ENCODE data around the gene JAK3. TPM values are rescaled to one million over a fixed set of nuclear protein-coding genes. Genes with fewer than 3 reads are reported as not detected.

The JAK3 gene
- total RNA-seq, 1 donor from 2014 or later: 186 TPM

- intact Hi-C loops (cut with micrococcal nuclease): no loop called here
Measured at GRCh38 chr19:17866312-17866963, 18.7 kb upstream of the JAK3 start.

- intact Hi-C loops (cut with micrococcal nuclease): no loop called here
Measured at GRCh38 chr19:17865364-17866311, 17.9 kb upstream of the JAK3 start.

GRCh38 chr19:17863520-17864182, 15.9 kb upstream of the JAK3 start:
- intact Hi-C loops (cut with micrococcal nuclease): no loop called here

- intact Hi-C loops (cut with micrococcal nuclease): no loop called here
Measured at GRCh38 chr19:17862711-17863519, 15.1 kb upstream of the JAK3 start.

- intact Hi-C loops (cut with micrococcal nuclease): no loop called here
Measured at GRCh38 chr19:17861542-17862402, 14.0 kb upstream of the JAK3 start.

- intact Hi-C loops (cut with micrococcal nuclease): no loop called here
Measured at GRCh38 chr19:17860993-17861360, 13.2 kb upstream of the JAK3 start.

GRCh38 chr19:17860331-17860992, 12.7 kb upstream of the JAK3 start:
- intact Hi-C loops (cut with micrococcal nuclease): no loop called here

GRCh38 chr19:17859533-17860330, 11.9 kb upstream of the JAK3 start, which contains the start of gene RPL18A:
TSS of gene RPL18A (plus strand) at chr19:17859910. CDS start at chr19:17859957, 47 bp downstream.
- intact Hi-C loops (cut with micrococcal nuclease): loop anchor here (1.0 to 5.0 kb wide), 5 partner anchors 11 to 347 kb away; partner anchors contain the start of gene PGLS

- intact Hi-C loops (cut with micrococcal nuclease): loop anchor here (1.0 to 5.0 kb wide), 4 partner anchors 71 to 343 kb away; partner anchors contain the start of gene PGLS
Measured at GRCh38 chr19:17855280-17856152, 7.7 kb upstream of the JAK3 start.

GRCh38 chr19:17854061-17854460, 6.3 kb upstream of the JAK3 start:
- intact Hi-C loops (cut with micrococcal nuclease): loop anchor here (2.0 kb wide), 1 partner anchor 149 kb away; no protein-coding TSS in a partner anchor

GRCh38 chr19:17848595-17849292, 962 bp upstream of the JAK3 start:
- intact Hi-C loops (cut with micrococcal nuclease): loop anchor here (1.0 kb wide), 1 partner anchor 11 kb away; the partner anchor contains the start of gene RPL18A

- intact Hi-C loops (cut with micrococcal nuclease): no loop called here
Measured at GRCh38 chr19:17846146-17846545, 1.6 kb downstream of the JAK3 start.

GRCh38 chr19:17843908-17844490, 3.8 kb downstream of the JAK3 start:
- intact Hi-C loops (cut with micrococcal nuclease): no loop called here

GRCh38 chr19:17843292-17843827, 4.4 kb downstream of the JAK3 start:
- intact Hi-C loops (cut with micrococcal nuclease): no loop called here

- intact Hi-C loops (cut with micrococcal nuclease): no loop called here
Measured at GRCh38 chr19:17842663-17843291, 5.0 kb downstream of the JAK3 start.
